HG02798 (cell line): Measurements from ENCODE around the gene PLCL1.
"Not testable (repeated sequence)": the region's sequence is repeated elsewhere in the genome, so short reads cannot be mapped to it uniquely, and the experiment has no call there.

Source experiments
- ATAC-seq: cut with Tn5 transposase; IDR thresholded peaks from one replicate; pipeline ENCODE4 v1.9.1; 2021; ENCODE audit warnings: mild to moderate bottlenecking; ENCODE audit not compliant: unreplicated experiment, poor library complexity

The PLCL1 gene

DNA sequence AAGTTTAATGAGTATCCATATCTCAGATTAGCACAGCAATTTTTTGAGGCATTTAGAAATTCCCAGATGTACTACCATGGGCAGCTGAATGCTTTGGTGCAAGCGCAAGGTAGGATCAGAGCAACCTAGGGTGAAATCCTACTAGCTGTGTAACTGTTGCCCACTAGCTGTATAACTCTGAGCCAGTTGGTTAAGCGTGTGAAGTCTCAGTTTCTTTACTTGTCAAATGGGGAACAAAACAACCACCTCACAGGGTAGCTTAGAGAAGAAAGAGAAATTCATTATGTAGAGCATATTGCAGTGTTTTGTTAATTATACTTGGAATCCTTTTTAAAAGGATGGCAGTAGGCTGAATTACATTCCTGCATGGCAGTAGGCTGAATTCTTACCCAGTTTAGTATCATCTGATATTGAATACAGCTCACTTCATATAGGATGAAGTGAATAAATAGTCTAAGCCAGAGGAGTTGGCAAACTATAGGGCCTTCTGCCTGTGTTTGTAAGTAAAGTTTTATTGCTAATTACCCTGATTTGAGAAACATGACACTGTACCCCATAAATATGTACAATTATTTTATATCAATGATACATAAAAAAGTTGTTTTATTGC lies 180.7 kb downstream of the PLCL1 start:
- ATAC-seq: peak; percentile 60

DNA sequence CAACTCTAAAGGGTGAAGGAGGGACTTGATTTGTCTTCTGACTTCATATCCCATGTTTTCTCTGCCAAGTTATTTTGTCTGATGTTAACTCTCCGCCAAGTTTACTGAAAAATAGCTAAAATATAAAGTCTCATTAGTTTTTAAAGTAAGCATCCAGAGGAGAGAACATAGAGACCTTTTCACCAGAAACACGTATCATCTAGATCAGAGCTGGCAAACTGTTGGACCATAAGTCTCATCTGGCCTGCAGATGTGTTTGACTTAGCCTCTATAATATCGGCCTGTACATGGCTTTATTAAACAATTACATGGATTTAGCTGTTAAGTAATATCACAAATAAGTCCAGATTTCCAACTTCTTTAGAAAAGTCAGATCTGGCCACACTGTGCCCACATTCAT lies 182.6 kb downstream of the PLCL1 start:
- no peak for ATAC-seq

- no peak for ATAC-seq
These were observed 186.0 kb downstream of the PLCL1 start for GRCh38 chr2:197990356-197990755.

DNA sequence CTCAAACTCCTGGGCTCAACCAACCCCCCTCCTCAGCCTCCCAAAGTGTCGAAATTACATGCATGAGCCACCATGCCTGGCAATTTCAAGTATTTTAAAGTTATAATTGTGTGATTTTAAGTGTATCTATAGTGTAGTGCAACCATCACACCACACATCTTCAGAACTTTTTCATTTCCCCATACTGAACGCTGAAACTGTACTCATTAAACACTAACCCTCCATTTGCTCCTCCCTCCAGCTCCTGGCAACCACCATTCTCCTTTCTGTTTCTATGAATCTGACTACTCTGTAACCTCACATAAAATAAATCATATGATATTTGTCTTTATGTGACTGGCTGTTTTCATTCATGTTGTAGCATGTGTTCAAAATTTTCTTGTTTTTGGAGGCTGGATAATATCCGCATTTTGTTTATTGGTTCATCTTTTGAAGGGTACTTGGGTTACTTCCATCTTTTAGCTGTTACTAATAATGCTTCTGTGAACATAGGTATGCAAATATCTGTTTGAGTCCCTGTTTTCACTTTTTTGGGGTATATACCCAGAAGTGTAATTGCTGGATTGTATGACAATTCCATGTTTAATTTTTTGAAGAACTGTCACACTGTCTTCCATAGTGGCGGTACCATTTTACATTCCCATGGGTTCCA lies 188.2 kb downstream of the PLCL1 start:
- peak; percentile 94 for ATAC-seq

DNA sequence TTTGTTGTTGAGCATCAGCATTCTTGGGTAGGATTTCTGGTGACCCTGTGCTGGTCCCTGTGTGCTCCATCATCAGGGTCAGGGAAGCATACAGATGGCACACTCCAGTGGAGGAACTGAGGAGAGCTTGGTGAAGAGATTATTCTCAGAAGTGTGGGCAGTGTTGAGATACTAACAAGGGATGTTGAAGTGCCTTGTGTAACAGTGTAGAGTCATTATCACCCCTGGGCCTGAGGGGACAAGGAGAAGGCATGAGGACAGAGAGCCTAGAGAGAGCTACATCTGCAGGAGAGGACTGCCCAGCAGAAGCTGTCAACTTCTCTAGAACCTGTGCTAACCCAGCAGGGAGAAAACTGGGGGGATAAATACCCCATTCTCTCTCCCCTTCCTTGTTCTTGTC lies 189.0 kb downstream of the PLCL1 start:
- peak; percentile 34 for ATAC-seq

- no peak for ATAC-seq
These were observed 189.4 kb downstream of the PLCL1 start for GRCh38 chr2:197993830-197994229.

- no peak for ATAC-seq
These were observed 190.4 kb downstream of the PLCL1 start for GRCh38 chr2:197994751-197995150.

DNA sequence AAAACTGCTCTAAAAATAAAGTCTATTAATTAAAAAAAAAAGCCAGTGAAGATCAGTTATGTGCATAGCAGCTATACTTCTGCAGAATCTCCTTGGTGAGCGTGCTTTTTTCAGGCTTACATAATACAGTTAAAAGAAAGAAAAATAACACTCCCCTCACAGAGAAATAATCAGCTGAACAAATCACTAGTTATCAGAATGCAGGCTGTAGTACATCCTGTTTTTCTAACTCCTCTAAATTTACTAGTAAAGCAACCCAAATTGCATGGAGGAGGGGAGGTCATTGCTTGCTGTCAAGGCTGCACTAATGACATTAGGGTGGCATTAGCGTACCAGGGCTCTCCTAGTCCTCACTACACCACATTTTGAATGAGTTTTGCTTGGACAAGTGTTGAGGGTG lies 192.2 kb downstream of the PLCL1 start:
- ATAC-seq: no peak

DNA sequence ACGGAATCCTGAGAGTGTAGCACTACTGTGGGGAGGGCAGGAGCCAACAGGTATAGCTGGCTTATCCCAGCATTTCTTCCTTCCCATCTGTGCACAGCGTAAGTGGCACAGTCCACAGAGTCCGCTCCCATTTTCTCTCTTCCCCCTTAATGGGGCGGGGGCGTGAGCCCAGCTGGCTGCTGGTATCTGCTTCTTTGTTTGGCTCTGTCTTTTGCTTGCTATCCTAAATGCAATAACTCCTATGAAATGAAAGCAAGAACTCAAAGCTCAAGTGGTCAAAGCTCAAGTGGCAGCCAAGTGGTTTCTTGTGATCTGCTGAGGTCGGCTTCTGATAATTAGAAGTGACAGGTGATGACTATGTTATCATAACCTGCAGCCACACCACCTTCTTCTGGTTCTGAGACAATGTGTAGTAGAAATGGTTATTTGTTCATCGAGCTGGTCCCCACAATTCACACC lies 192.7 kb downstream of the PLCL1 start:
- ATAC-seq: no peak

GRCh38 chr2:197998702-197999101 lies 194.3 kb downstream of the PLCL1 start:
- no peak for ATAC-seq

DNA sequence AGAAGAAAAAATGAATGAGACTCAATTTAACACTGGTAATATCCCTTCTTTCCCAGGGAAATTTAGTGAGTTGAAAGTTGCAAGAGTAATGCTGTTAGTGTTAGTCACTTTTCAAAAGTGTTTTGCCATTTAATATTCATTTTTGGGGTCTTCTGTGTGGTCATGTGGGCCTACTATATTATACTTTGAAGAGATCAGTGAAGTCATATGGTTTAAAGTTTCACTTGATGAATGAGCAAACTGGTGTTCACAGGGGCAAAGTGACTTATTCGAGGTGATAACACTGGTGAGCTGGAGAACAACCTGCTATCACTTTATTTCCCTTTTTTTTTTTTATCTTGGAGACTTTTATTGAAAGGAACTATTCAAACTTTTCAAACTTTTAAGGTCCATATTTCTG lies 196.0 kb downstream of the PLCL1 start:
- ATAC-seq: no peak

DNA sequence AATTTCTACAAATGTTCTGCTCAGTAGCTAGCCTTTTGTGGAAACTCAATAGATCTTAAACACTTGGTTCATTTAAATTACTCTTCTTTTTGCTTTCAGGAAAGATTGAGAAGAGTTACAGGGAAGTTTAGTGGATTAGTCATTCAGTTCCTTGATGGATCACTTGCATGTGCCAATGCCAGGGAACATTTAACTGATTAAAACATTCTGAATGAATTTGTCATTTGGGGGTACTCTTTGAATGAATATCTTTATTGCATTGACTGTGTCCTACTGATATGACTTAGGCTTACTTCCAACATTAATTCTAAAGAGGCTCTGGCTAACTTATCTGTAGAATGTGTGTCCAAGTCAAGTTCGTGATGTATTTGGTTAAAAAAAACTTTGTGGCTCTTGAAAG lies 199.8 kb downstream of the PLCL1 start:
- no peak for ATAC-seq

DNA sequence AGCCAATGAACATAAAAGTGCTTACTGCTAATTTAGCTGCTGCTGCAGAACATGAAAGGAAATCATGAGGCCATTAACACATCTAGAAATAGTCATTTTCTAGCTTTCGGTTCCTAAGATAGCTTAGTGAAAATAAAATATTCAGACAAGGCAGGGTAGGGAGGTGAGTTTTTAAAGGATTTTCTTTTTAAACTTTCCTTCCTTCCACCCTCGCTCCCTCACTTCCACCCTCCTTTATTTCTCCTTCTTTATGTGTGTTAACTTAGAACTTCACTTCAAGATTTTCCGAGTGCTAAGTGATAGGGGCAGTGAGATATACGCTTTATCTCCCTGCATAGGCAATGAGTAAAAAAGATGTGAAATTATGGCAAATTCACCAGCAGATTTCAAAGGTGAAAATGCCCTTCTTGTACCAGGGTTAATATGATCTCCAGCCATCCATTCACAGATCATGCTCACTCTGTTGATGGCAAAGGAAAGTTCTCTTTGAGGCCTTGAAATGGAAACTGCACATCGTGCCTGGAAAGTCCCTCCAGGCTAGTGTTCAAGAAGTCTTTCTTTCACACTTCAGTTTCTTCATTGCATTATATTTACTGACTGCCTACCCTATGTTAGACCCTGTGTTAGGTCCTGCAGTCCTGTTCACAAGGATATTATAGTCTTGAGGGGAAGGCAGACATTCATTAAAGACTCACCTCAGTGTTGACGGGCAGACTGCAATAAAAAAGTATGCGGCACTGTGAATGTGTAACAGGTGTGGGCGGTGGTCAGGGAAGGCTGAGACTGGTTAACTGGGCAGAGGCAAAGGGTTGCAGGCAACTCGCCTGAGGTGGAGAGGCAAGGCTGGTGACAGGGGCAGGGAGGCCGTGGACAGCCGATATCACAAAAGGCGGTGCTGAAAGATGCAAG lies 200.8 kb downstream of the PLCL1 start:
- ATAC-seq: peak; percentile 87

GRCh38 chr2:198006733-198007132 lies 202.3 kb downstream of the PLCL1 start:
- no peak for ATAC-seq

GRCh38 chr2:198008230-198008629 lies 203.8 kb downstream of the PLCL1 start:
- ATAC-seq: no peak

- no peak for ATAC-seq
These were observed 207.6 kb downstream of the PLCL1 start for GRCh38 chr2:198012025-198012424.

- no peak for ATAC-seq
These were observed 211.8 kb downstream of the PLCL1 start for GRCh38 chr2:198016243-198016642.

- ATAC-seq: no peak
These were observed 212.7 kb downstream of the PLCL1 start for GRCh38 chr2:198017068-198017467.

- no peak for ATAC-seq
These were observed 224.6 kb downstream of the PLCL1 start for GRCh38 chr2:198028955-198029354.

DNA sequence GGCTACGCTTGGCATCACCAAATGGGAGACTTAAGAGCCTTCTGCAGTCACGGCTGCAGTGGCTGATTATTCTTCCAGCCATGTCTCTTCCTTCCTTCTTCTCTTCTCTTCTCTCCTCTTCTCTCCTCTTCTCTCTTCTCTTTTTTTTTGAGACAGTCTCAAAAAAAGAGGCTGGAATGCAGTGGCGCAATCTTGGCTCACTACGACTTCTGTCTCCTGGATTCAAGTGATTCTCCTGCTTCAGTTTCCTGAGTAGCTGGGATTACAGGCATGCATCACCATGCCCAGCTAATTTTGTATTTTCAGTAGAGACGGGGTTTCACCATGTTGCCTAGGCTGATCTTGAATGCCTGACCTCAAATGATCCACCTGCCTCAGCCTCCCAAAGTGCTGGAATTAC lies 225.2 kb downstream of the PLCL1 start:
- not testable (repeated sequence) for ATAC-seq

GRCh38 chr2:198033626-198034025 lies 229.2 kb downstream of the PLCL1 start:
- ATAC-seq: no peak
